Astrocyte (in vitro differentiated cells and primary cell): ENCODE data around the gene C1QL4.

ENCODE experiments used
- CTCF ChIP-seq: IDR thresholded peaks from 2 replicates; pipeline ENCODE4 v1.5.1; 2011; ENCODE audit warnings: low read depth, mild to moderate bottlenecking, inconsistent platforms, low read length, moderate library complexity; ENCODE audit not compliant: insufficient read depth
- EZH2 ChIP-seq: IDR thresholded peaks from 2 replicates; pipeline ENCODE4 v1.6.1; 2012; ENCODE audit warnings: mild to moderate bottlenecking, low read length, inconsistent platforms; ENCODE audit not compliant: insufficient read depth

GRCh38 chr12:49327887-49328286, 9.1 kb downstream of the C1QL4 start:
- no peak for TF ChIP-seq CTCF
- TF ChIP-seq EZH2 = no peak
